Limb (tissue), 2 donors: ENCODE results near the gene ETV6.

ENCODE experiments used
- DNase-seq, 2 donors: peaks; one replicate each; pipeline ENCODE4 v3.0.0-alpha.2; 2016; ENCODE audit errors: extremely low spot score in 2 of 2

The ETV6 gene

GRCh38 chr12:11824069-11824468, 174.6 kb downstream of the ETV6 start:
- no peak for DNase-seq

GRCh38 chr12:11824736-11825135, 175.3 kb downstream of the ETV6 start:
- no peak for DNase-seq

GRCh38 chr12:11825278-11825677, 175.8 kb downstream of the ETV6 start:
- DNase-seq, result no peak

- no peak for DNase-seq
Observed at GRCh38 chr12:11826574-11826973, 177.1 kb downstream of the ETV6 start.

- no peak for DNase-seq
Observed at GRCh38 chr12:11827091-11828061, 177.9 kb downstream of the ETV6 start.

GRCh38 chr12:11829764-11830194, 180.3 kb downstream of the ETV6 start:
- DNase-seq, result no peak

GRCh38 chr12:11830307-11830801, 180.9 kb downstream of the ETV6 start:
- DNase-seq, result no peak

GRCh38 chr12:11832093-11832492, 182.6 kb downstream of the ETV6 start:
- no peak for DNase-seq

- DNase-seq, result no peak
Observed at GRCh38 chr12:11833174-11833895, 183.9 kb downstream of the ETV6 start.

GRCh38 chr12:11834104-11834812, 184.8 kb downstream of the ETV6 start:
- DNase-seq, result no peak

GRCh38 chr12:11834931-11835330, 185.5 kb downstream of the ETV6 start:
- no peak for DNase-seq

- no peak for DNase-seq
Observed at GRCh38 chr12:11836282-11837151, 187.0 kb downstream of the ETV6 start.

- DNase-seq, result no peak
Observed at GRCh38 chr12:11837216-11837934, 187.9 kb downstream of the ETV6 start.

GRCh38 chr12:11838403-11838802, 188.9 kb downstream of the ETV6 start:
- DNase-seq, result no peak

GRCh38 chr12:11839091-11839641, 189.7 kb downstream of the ETV6 start:
- no peak for DNase-seq

- DNase-seq, result no peak
Observed at GRCh38 chr12:11840366-11840765, 190.9 kb downstream of the ETV6 start.

- no peak for DNase-seq
Observed at GRCh38 chr12:11846488-11846887, 197.0 kb downstream of the ETV6 start.

GRCh38 chr12:11847539-11847938, 198.1 kb downstream of the ETV6 start:
- DNase-seq, result no peak

GRCh38 chr12:11849757-11850504, 200.5 kb downstream of the ETV6 start:
- no peak for DNase-seq
